H1 (cell line): Measurements from ENCODE around the gene IL36G.

Experiments used
- CEBPB ChIP-seq: IDR thresholded peaks from 2 replicates; pipeline ENCODE4 v1.6.1; 2012; ENCODE audit warnings: low read depth, low read length
- CREB1 ChIP-seq: IDR thresholded peaks from 2 replicates; pipeline ENCODE4 v1.6.1; 2012; ENCODE audit warnings: inconsistent platforms
- CTCF ChIP-seq, 3 experiments: IDR thresholded peaks; 1 replicate in 2 of 3; 2 replicates in 1 of 3; pipeline versions ENCODE4 v1.5.1 to v1.6.1; 2011; ENCODE audit warnings: low read length in 3 of 3, mild to moderate bottlenecking in 3 of 3, inconsistent platforms in 2 of 3, low read depth in 1 of 3, moderate library complexity in 1 of 3; ENCODE audit not compliant: insufficient read depth in 1 of 3; ENCODE audit errors: control extremely low read depth in 1 of 3
- EZH2 ChIP-seq: fragments of 200-600 bp; sonication (generic); IDR thresholded peaks from 2 replicates; pipeline ENCODE4 v1.7.1; 2012; ENCODE audit warnings: low read depth, mild to moderate bottlenecking, moderate library complexity, low read length, inconsistent platforms; ENCODE audit not compliant: severe bottlenecking
- HDAC2 ChIP-seq, 2 experiments: fragments of 300-600 bp in 1 of 2; sonication (generic) in 1 of 2; IDR thresholded peaks; 2 replicates each; pipeline ENCODE4 v1.6.1; 2011 to 2012; ENCODE audit warnings: low read depth in 2 of 2, low read length in 2 of 2, mild to moderate bottlenecking in 2 of 2, moderate library complexity in 2 of 2, borderline replicate concordance in 1 of 2, inconsistent platforms in 1 of 2
- POLR2AphosphoS5 ChIP-seq: IDR thresholded peaks from 2 replicates; pipeline ENCODE4 v1.6.1; 2011; ENCODE audit warnings: low read depth, low read length
- RFX5 ChIP-seq: IDR thresholded peaks from 2 replicates; pipeline ENCODE4 v1.6.1; 2011; ENCODE audit warnings: low read depth, low read length, improper control_type of control experiment, borderline replicate concordance
- SP4 ChIP-seq: IDR thresholded peaks from 2 replicates; pipeline ENCODE4 v1.6.1; 2012; ENCODE audit warnings: low read length, inconsistent platforms

- TF ChIP-seq CREB1 (no peak), SP4 (no peak), CEBPB (no peak), POLR2AphosphoS5 (no peak), HDAC2 (IDR thresholded peaks at IDR 0.05; ENCODE audit: borderline replicate concordance in 1 of 2, low read depth in 2 of 2, low read length in 2 of 2) (no peak), CTCF (IDR thresholded peaks at IDR 0.05; ENCODE audit: control extremely low read depth in 1 of 3, insufficient read depth in 1 of 3, low read depth in 1 of 3, low read length in 3 of 3) (no peak), EZH2 (no peak), RFX5 (no peak)
Observed at GRCh38 chr2:112979731-112980130, 1.9 kb downstream of the IL36G start.
